GM12878 (cell line): ENCODE results near the gene PHEX. TPM values are rescaled to one million over a fixed set of nuclear protein-coding genes. Genes with fewer than 3 reads are reported as not detected.

Experiments used
- ATAC-seq: fragments of 200-7000 bp; cut with Tn5 transposase; 3 replicates; pipeline ENCODE4 v1.9.1; 2020; ENCODE audit warnings: mild to moderate bottlenecking, moderate library complexity
- BruUV-seq: library from RNA; stranded (reverse); fragments of 400-500 nt; replicated peaks from 2 replicates; lab custom pipeline; 2021; lab: Mats Ljungman, UMichigan
- CTCF ChIA-PET: fragments of 300-600 bp; sonication (Branson Sonifier 250); formaldehyde crosslinking; extraction: SDS; loops from one replicate; lab custom pipeline; 2021; ENCODE audit warnings: inconsistent platforms; lab: Yijun Ruan, JAX
- POLR2A ChIA-PET: fragments of 350-600 bp; formaldehyde crosslinking; extraction: SDS; loops from one replicate; lab custom pipeline; 2021; ENCODE audit warnings: inconsistent platforms; lab: Charles Lee
- RAD21 ChIA-PET: fragments of 300-600 bp; sonication (Branson Sonifier 250); formaldehyde crosslinking; loops from one replicate; lab custom pipeline; 2023; ENCODE audit warnings: antibody characterized with exemption; ENCODE audit not compliant: unreplicated experiment; lab: Charles Lee
- SMC1A ChIA-PET: fragments of 300-600 bp; sonication (Branson Sonifier 250); formaldehyde crosslinking; loops from one replicate; lab custom pipeline; 2023; ENCODE audit not compliant: unreplicated experiment, uncharacterized antibody; lab: Charles Lee
- DNase-seq: peaks from one replicate; pipeline ENCODE4 v3.0.0-alpha.2; 2011; ENCODE audit warnings: low read depth, low spot score
- FAIRE-seq: peaks from 3 replicates; lab custom pipeline; 2011; peaks lifted over from hg19 to GRCh38; lab: Jason Lieb, UNC
- H2AFZ ChIP-seq: 2 replicates; pipeline ENCODE4 v1.6.0; 2011; ENCODE audit warnings: low read depth, low read length, control low read depth; ENCODE audit not compliant: control insufficient read depth
- H3K27ac ChIP-seq: 2 replicates; pipeline ENCODE4 v1.5.1; 2011; ENCODE audit warnings: control low read depth; ENCODE audit not compliant: control insufficient read depth, insufficient read depth
- H3K27me3 ChIP-seq, 2 experiments: replicated peaks in 1 of 2; 2 replicates each; pipeline versions ENCODE4 v1.6.0 to v1.6.1; 2011; ENCODE audit warnings: low read length in 1 of 2; ENCODE audit not compliant: control insufficient read depth in 2 of 2, insufficient read depth in 2 of 2
- H3K36me3 ChIP-seq, 2 experiments: 2 replicates each; pipeline ENCODE4 v1.5.1; 2011; ENCODE audit warnings: low read length in 1 of 2; ENCODE audit not compliant: control insufficient read depth in 2 of 2, insufficient read depth in 2 of 2
- H3K4me1 ChIP-seq: 2 replicates; pipeline ENCODE4 v1.6.1; 2011; ENCODE audit warnings: mild to moderate bottlenecking, low read length, moderate library complexity, mixed read lengths; ENCODE audit not compliant: control insufficient read depth, insufficient read depth
- H3K4me2 ChIP-seq: 2 replicates; pipeline ENCODE4 v1.6.0; 2011; ENCODE audit warnings: control low read depth; ENCODE audit not compliant: control insufficient read depth, insufficient read depth
- H3K4me3 ChIP-seq: fragments of 200-600 bp; sonication (generic); 2 replicates; pipeline ENCODE4 v1.5.1; 2016
- H3K79me2 ChIP-seq: 2 replicates; pipeline ENCODE4 v1.6.0; 2011; ENCODE audit warnings: low read length; ENCODE audit not compliant: control insufficient read depth, insufficient read depth
- H3K9ac ChIP-seq: 2 replicates; pipeline ENCODE4 v1.8.0; 2011; ENCODE audit warnings: low read length, control low read depth, mixed read lengths; ENCODE audit not compliant: control insufficient read depth, insufficient read depth
- H3K9me3 ChIP-seq: replicated peaks from 3 replicates; pipeline ENCODE4 v1.5.1; 2011; ENCODE audit warnings: mild to moderate bottlenecking, low read length; ENCODE audit not compliant: control insufficient read depth, insufficient read depth
- H4K20me1 ChIP-seq: 2 replicates; pipeline ENCODE4 v1.6.0; 2011; ENCODE audit not compliant: control insufficient read depth, insufficient read depth
- CHD2 ChIP-seq: IDR thresholded peaks from 2 replicates; pipeline ENCODE4 v1.6.1; 2011; ENCODE audit warnings: low read depth, low read length, improper control_type of control experiment, borderline replicate concordance
- CREB1 ChIP-seq: IDR thresholded peaks from 2 replicates; pipeline ENCODE4 v1.6.1; 2012; ENCODE audit warnings: low read depth, mild to moderate bottlenecking, inconsistent platforms
- EP300 ChIP-seq, 2 experiments: fragments of 150-350 bp in 1 of 2; IDR thresholded peaks; 2 replicates each; pipeline ENCODE4 v1.6.1; 2011 to 2012; ENCODE audit warnings: low read depth in 2 of 2, low read length in 2 of 2, borderline replicate concordance in 1 of 2, improper control_type of control experiment in 1 of 2, inconsistent platforms in 1 of 2; ENCODE audit not compliant: control insufficient read depth in 1 of 2
- IKZF1 ChIP-seq: fragments of 450-650 bp; conservative IDR thresholded peaks from 2 replicates; pipeline ENCODE4 v1.6.1; 2017; ENCODE audit warnings: antibody characterized with exemption, mild to moderate bottlenecking
- KAT2A ChIP-seq: conservative IDR thresholded peaks from 2 replicates; pipeline ENCODE4 v1.6.1; 2011; ENCODE audit warnings: low read depth, low read length; ENCODE audit not compliant: control insufficient read depth
- KDM1A ChIP-seq: fragments of 200-600 bp; sonication (generic); IDR thresholded peaks from 2 replicates; pipeline ENCODE4 v1.6.1; 2016; ENCODE audit warnings: borderline replicate concordance
- MEF2B ChIP-seq: fragments of 450-650 bp; IDR thresholded peaks from 2 replicates; pipeline ENCODE4 v1.6.1; 2018; ENCODE audit warnings: mild to moderate bottlenecking, moderate library complexity; ENCODE audit not compliant: partially characterized antibody, poor library complexity, severe bottlenecking
- NFYB ChIP-seq: IDR thresholded peaks from 2 replicates; pipeline ENCODE4 v1.6.1; 2011; ENCODE audit warnings: low read depth, mild to moderate bottlenecking, low read length, improper control_type of control experiment, moderate library complexity; ENCODE audit not compliant: insufficient read depth
- POLR2A ChIP-seq: IDR thresholded peaks from 2 replicates; pipeline ENCODE4 v1.6.1; 2011; ENCODE audit warnings: low read depth, mild to moderate bottlenecking, low read length
- RAD21 ChIP-seq: IDR thresholded peaks from 2 replicates; pipeline ENCODE4 v1.6.1; 2011; ENCODE audit warnings: mild to moderate bottlenecking, low read depth, low read length, moderate library complexity; ENCODE audit not compliant: insufficient read depth
- RUNX3 ChIP-seq: IDR thresholded peaks from 2 replicates; pipeline ENCODE4 v1.6.1; 2012; ENCODE audit warnings: low read length, inconsistent platforms
- WRNIP1 ChIP-seq: IDR thresholded peaks from 2 replicates; pipeline ENCODE4 v1.6.1; 2011; ENCODE audit warnings: low read depth, low read length, improper control_type of control experiment, borderline replicate concordance
- YBX1 ChIP-seq: fragments of 450-650 bp; IDR thresholded peaks from 2 replicates; pipeline ENCODE4 v1.6.1; 2016; ENCODE audit warnings: antibody characterized with exemption
- ZBTB33 ChIP-seq: fragments of 450-650 bp; IDR thresholded peaks from 2 replicates; pipeline ENCODE4 v1.6.1; 2017; ENCODE audit warnings: mild to moderate bottlenecking
- ZNF274 ChIP-seq: IDR thresholded peaks from one replicate; pipeline ENCODE4 v1.8.0; 2011; ENCODE audit not compliant: insufficient read length, insufficient read depth
- WGBS: methylation state at CpG from one replicate; pipeline ENCODE4 v1.1.6; 2016; ENCODE audit warnings: low lambda C conversion rate; ENCODE audit not compliant: insufficient replicate concordance, insufficient coverage; ENCODE audit errors: missing lambda C conversion rate; 5-methylcytosine and 5-hydroxymethylcytosine counted together
- in situ Hi-C: fragments of 300-500 bp; cut with MboI; formaldehyde crosslinking; loops from 9 replicates; pipeline ENCODE4 v1.14.3; 2018; ENCODE audit warnings: mixed read lengths
- intact Hi-C: fragments of 100-400 bp; cut with micrococcal nuclease; formaldehyde crosslinking; loops from one replicate; pipeline ENCODE4 v1.14.2; 2022; ENCODE audit not compliant: unreplicated experiment
- polyA plus RNA-seq, 11 experiments: library from polyadenylated mRNA; depleted of rRNA in 4 of 11; unstranded in 6 of 11; stranded (reverse) in 5 of 11; fragments of >200 nt; fragmentation: Nextera tagmentation in 4 of 11; fragmentation: Illumina TruSeq in 1 of 11; extraction: Ambion mirVana in 4 of 11; extraction: Trizol in 1 of 11; gene quantifications; 1 replicate in 1 of 11; 2 replicates in 10 of 11; pipeline versions ENCODE4 v1.2.1 to v1.2.3, GENCODE V29; 2011 to 2016; ENCODE audit warnings: inconsistent platforms in 2 of 11, missing spikeins in 2 of 11, low read depth in 1 of 11
- total RNA-seq, 4 experiments: library from RNA; depleted of rRNA in 3 of 4; stranded (reverse); fragments of >200 nt in 3 of 4; fragmentation: Illumina TruSeq in 1 of 4; extraction: Trizol in 1 of 4; gene quantifications; 2 replicates each; pipeline versions ENCODE4 v1.2.1 to v1.2.3, GENCODE V29; 2013 to 2021
- TF ChIP-seq, protein P1 (sequence below): IDR thresholded peaks from 2 replicates; pipeline ENCODE4 v1.6.1; 2011; ENCODE audit warnings: low read depth, mild to moderate bottlenecking, low read length, moderate library complexity, borderline replicate concordance; ENCODE audit errors: extremely low read depth

Gene PHEX
- total and polyA plus RNA-seq, 10 of the 15 experiments (the other 5 are each of a cell fraction or from before 2014, with no cell fraction given): 0.12 to 97.2 (median 0.55) TPM

DNA sequence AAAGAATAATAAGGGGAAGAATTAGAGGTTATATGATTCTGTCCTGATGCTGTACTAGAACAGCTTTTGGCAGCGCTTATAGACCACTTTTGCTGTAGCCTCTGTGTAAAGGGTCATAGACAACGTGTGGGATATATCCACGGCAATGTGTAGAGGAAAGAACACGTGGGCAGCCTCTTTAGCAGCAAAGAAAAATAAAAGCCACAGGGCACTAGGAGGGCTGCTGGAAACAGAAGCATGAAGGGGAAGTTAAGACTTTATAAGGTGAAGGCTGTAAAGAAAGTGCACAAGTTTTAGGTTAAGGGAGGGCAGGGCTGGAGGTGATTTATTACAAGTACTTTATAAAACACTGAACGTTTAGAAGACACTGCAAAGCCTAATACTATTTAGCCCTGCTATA lies 20.1 kb upstream of the PHEX start:
- H3K9ac ChIP-seq: no peak overlapping the region
- no peak overlapping the region for H3K4me2 ChIP-seq
- no peak overlapping the region for H2AFZ ChIP-seq
- ChIA-PET CTCF (interaction anchor here (0.5 to 1.3 kb wide), 4 partner anchors 10 to 419 kb away, joined by 3 read pairs; no protein-coding TSS in a partner anchor), POLR2A (interaction anchor here (0.6 kb wide), 1 partner anchor 106 kb away, joined by 3 read pairs; no protein-coding TSS in a partner anchor), RAD21 (interaction anchor here (1.6 kb wide), 1 partner anchor 27 kb away, joined by 4 read pairs; no protein-coding TSS in a partner anchor), SMC1A (interaction anchor here (1.0 to 2.7 kb wide), 3 partner anchors 14 to 27 kb away, joined by 3 to 10 read pairs (median 4); no protein-coding TSS in a partner anchor)
- H3K27me3 ChIP-seq: no peaks in the 10 kb centered on the region
- TF ChIP-seq POLR2A: no peak
- TF ChIP-seq RUNX3: no peak
- no peak for TF ChIP-seq NFYB
- TF ChIP-seq CREB1: no peak
- TF ChIP-seq MEF2B: no peak
- no peak for TF ChIP-seq YBX1
- no peak for TF ChIP-seq ZBTB33
- TF ChIP-seq CHD2: no peak
- no peak for TF ChIP-seq ZNF274
- TF ChIP-seq, protein P1, sequence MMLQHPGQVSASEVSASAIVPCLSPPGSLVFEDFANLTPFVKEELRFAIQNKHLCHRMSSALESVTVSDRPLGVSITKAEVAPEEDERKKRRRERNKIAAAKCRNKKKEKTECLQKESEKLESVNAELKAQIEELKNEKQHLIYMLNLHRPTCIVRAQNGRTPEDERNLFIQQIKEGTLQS: no peak
- no peak for TF ChIP-seq KAT2A
- TF ChIP-seq RAD21: no peak
- no peak for TF ChIP-seq IKZF1
- no peak for TF ChIP-seq EP300 (IDR thresholded peaks at IDR 0.05; ENCODE audit: borderline replicate concordance in 1 of 2, control insufficient read depth in 1 of 2, low read depth in 2 of 2, low read length in 2 of 2)
- TF ChIP-seq KDM1A: no peak
- TF ChIP-seq WRNIP1: no peak
- no peaks in the 10 kb centered on the region for H3K36me3 ChIP-seq
- no peaks in the 10 kb centered on the region for H3K4me1 ChIP-seq
- H3K9me3 ChIP-seq: no peaks in the 10 kb centered on the region
- no peak for DNase-seq
- peak; percentile 51 for ATAC-seq
- in situ Hi-C loops (no loop called here), intact Hi-C loops (no loop called here)
- WGBS: 18% methylated on average over 5 of the region's 5 CpGs
- H3K79me2 ChIP-seq: no peaks in the 10 kb centered on the region
- FAIRE-seq: no peak
- BruUV-seq: no TSS peak
- H3K27ac ChIP-seq: no peak overlapping the region
- no peak overlapping the region for H3K4me3 ChIP-seq
- H4K20me1 ChIP-seq: no peaks in the 10 kb centered on the region
